ENCODE results near the gene CEP76.

CEP76 gene

DNA sequence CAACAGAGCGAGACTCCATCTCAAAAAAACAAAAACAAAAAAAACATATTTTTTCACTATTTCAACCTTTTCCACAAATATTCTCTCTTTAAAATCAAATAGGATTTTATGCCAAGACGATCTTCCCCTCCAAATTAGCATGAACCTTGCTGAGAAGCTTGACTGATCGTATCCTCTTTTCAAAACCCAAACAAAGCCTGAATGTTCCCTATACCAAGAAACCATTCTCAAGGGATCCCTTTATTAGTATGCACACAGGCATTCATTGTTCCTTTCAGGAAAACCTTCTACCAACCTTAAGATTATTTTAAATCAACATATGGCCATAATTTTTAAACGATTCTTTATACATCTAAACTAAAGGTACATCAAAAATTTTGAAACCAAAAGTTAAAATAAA is 50.9 kb downstream of the CEP76 start:
- Histone ChIP-seq H3K23ac (ENCODE audit: low read length in 2 of 2) (no peak overlapping the region), H2BK5ac (ENCODE audit: low read depth, low read length, poor library complexity, severe bottlenecking) (no peak overlapping the region), H3K18ac (ENCODE audit: low read depth in 1 of 2, low read length in 2 of 2) (no peak overlapping the region), H3K36me3 (ENCODE audit: control insufficient read depth in 1 of 2, insufficient read depth in 2 of 2, low read depth in 1 of 2, low read length in 2 of 2) (peaks cover 0 to 5% of the 10 kb centered on the region in 2 experiments), H3K9ac (ENCODE audit: low read length) (no peak overlapping the region), H3K27me3 (ENCODE audit: control insufficient read depth in 1 of 2, insufficient read depth in 1 of 2, low read length in 2 of 2) (no peaks in the 10 kb centered on the region), H2AK5ac (ENCODE audit: low read length, severe bottlenecking) (no peak overlapping the region), H3K27ac (ENCODE audit: low read length, poor library complexity, severe bottlenecking) (no peak overlapping the region), H3K4me1 (ENCODE audit: control insufficient read depth, insufficient read depth, low read depth, low read length) (peaks cover 4% of the 10 kb centered on the region), H3K4me3 (ENCODE audit: insufficient read depth in 1 of 2, low read depth in 1 of 2, low read length in 2 of 2) (no peak overlapping the region), H3K4me2 (ENCODE audit: low read length, poor library complexity, severe bottlenecking) (no peak overlapping the region), H2BK120ac (ENCODE audit: low read depth, low read length) (no peak overlapping the region), H3K79me1 (replicated peaks; ENCODE audit: low read length, poor library complexity, severe bottlenecking) (peaks cover 11% of the 10 kb centered on the region), H3K9me3 (ENCODE audit: control insufficient read depth, low read length) (no peaks in the 10 kb centered on the region), H2BK15ac (ENCODE audit: low read depth, poor library complexity, severe bottlenecking) (no peak overlapping the region), H2AFZ (ENCODE audit: low read depth, low read length) (no peak overlapping the region), H4K8ac (ENCODE audit: low read length) (no peak overlapping the region), H2BK12ac (ENCODE audit: low read length in 2 of 2) (no peak overlapping the region), H4K91ac (ENCODE audit: low read length) (no peak overlapping the region), H3K4ac (ENCODE audit: low read depth in 1 of 2, low read length in 2 of 2) (no peak overlapping the region), H3K14ac (ENCODE audit: low read length in 2 of 2) (no peak overlapping the region)
- WGBS, result 86% methylated on average over 3 of the region's 4 CpGs
- DNase-seq, result no peak

DNA sequence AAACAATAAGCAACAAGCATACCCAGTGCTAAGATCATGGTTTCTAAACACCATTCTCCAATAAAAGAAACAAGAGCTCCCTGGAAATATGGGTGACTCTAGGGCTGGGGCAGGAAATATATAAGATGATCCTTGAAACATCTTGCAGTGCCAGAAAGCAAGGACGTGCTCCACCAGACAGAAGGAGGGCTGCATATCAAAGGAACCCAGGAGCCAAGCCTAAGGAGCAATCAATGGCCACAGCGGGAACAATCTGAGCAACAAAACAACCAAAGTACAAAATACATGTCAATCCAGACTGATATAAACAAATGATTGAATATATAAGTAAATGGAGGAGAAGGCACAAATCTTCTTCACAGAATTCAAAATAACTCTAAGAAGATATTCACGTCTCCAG is 54.8 kb downstream of the CEP76 start:
- Histone ChIP-seq H3K14ac (ENCODE audit: low read length in 2 of 2) (no peak overlapping the region), H3K4me3 (ENCODE audit: insufficient read depth in 1 of 2, low read depth in 1 of 2, low read length in 2 of 2) (no peak overlapping the region), H4K91ac (ENCODE audit: low read length) (no peak overlapping the region), H2BK12ac (ENCODE audit: low read length in 2 of 2) (no peak overlapping the region), H3K4me1 (ENCODE audit: control insufficient read depth, insufficient read depth, low read depth, low read length) (peaks cover under 1% of the 10 kb centered on the region), H3K4ac (ENCODE audit: low read depth in 1 of 2, low read length in 2 of 2) (no peak overlapping the region), H3K9ac (ENCODE audit: low read length) (no peak overlapping the region), H2AFZ (ENCODE audit: low read depth, low read length) (no peak overlapping the region), H2BK15ac (ENCODE audit: low read depth, poor library complexity, severe bottlenecking) (no peak overlapping the region), H3K36me3 (ENCODE audit: control insufficient read depth in 1 of 2, insufficient read depth in 2 of 2, low read depth in 1 of 2, low read length in 2 of 2) (peaks cover 3 to 5% of the 10 kb centered on the region in 2 experiments), H4K8ac (ENCODE audit: low read length) (no peak overlapping the region), H3K27ac (ENCODE audit: low read length, poor library complexity, severe bottlenecking) (no peak overlapping the region), H2BK5ac (ENCODE audit: low read depth, low read length, poor library complexity, severe bottlenecking) (no peak overlapping the region), H2BK120ac (ENCODE audit: low read depth, low read length) (no peak overlapping the region), H3K79me1 (replicated peaks; ENCODE audit: low read length, poor library complexity, severe bottlenecking) (peaks cover 15% of the 10 kb centered on the region), H3K23ac (ENCODE audit: low read length in 2 of 2) (no peak overlapping the region), H3K18ac (ENCODE audit: low read depth in 1 of 2, low read length in 2 of 2) (no peak overlapping the region), H3K4me2 (ENCODE audit: low read length, poor library complexity, severe bottlenecking) (no peak overlapping the region), H3K9me3 (ENCODE audit: control insufficient read depth, low read length) (no peaks in the 10 kb centered on the region), H2AK5ac (ENCODE audit: low read length, severe bottlenecking) (no peak overlapping the region), H3K27me3 (ENCODE audit: control insufficient read depth in 1 of 2, insufficient read depth in 1 of 2, low read length in 2 of 2) (no peaks in the 10 kb centered on the region)
- no peak for DNase-seq
- WGBS, result 78% methylated on average over 2 of the region's 3 CpGs

DNA sequence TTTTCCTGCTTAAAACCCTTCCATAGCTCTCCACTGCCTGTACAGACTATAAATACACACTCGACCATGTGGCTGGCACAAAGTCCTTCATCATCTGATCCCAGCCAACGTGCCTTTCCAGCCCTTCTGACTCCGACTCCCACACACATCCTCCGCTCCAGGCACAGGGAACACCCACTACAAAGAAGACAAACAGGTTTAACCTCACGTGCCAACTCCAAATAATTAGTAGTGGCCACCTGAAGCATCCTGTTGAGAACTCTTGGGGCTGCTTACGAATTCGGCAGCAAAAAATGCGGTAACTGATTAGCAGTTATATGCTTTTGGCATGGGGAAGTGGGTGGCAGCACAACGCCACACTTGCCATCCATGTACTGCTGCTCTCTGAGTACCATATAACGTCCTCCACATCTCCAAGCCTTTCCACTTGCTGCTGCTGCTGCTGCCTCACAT is 56.7 kb downstream of the CEP76 start:
- 86% methylated on average over 10 of the region's 10 CpGs for WGBS
- Histone ChIP-seq H2AK5ac (ENCODE audit: low read length, severe bottlenecking) (no peak overlapping the region), H2BK15ac (ENCODE audit: low read depth, poor library complexity, severe bottlenecking) (no peak overlapping the region), H2BK12ac (ENCODE audit: low read length in 2 of 2) (peak overlapping the region in 1 of 2 experiments; percentile 61), H3K27me3 (ENCODE audit: control insufficient read depth in 1 of 2, insufficient read depth in 1 of 2, low read length in 2 of 2) (no peaks in the 10 kb centered on the region), H3K36me3 (ENCODE audit: control insufficient read depth in 1 of 2, insufficient read depth in 2 of 2, low read depth in 1 of 2, low read length in 2 of 2) (peaks cover 3 to 5% of the 10 kb centered on the region in 2 experiments), H3K9ac (ENCODE audit: low read length) (no peak overlapping the region), H3K14ac (ENCODE audit: low read length in 2 of 2) (no peak overlapping the region), H4K8ac (ENCODE audit: low read length) (peak overlapping the region; percentile 19), H3K18ac (ENCODE audit: low read depth in 1 of 2, low read length in 2 of 2) (peak overlapping the region; percentile 50 to 61), H2BK120ac (ENCODE audit: low read depth, low read length) (no peak overlapping the region), H3K9me3 (ENCODE audit: control insufficient read depth, low read length) (no peaks in the 10 kb centered on the region), H3K27ac (ENCODE audit: low read length, poor library complexity, severe bottlenecking) (no peak overlapping the region), H3K4me3 (ENCODE audit: insufficient read depth in 1 of 2, low read depth in 1 of 2, low read length in 2 of 2) (no peak overlapping the region), H2BK5ac (ENCODE audit: low read depth, low read length, poor library complexity, severe bottlenecking) (no peak overlapping the region), H3K4me2 (ENCODE audit: low read length, poor library complexity, severe bottlenecking) (no peak overlapping the region), H3K23ac (ENCODE audit: low read length in 2 of 2) (no peak overlapping the region), H3K4ac (ENCODE audit: low read depth in 1 of 2, low read length in 2 of 2) (peak overlapping the region; percentile 3 to 26), H3K4me1 (ENCODE audit: control insufficient read depth, insufficient read depth, low read depth, low read length) (peaks cover 3% of the 10 kb centered on the region), H4K91ac (ENCODE audit: low read length) (peak overlapping the region; percentile 90), H2AFZ (ENCODE audit: low read depth, low read length) (no peak overlapping the region), H3K79me1 (replicated peaks; ENCODE audit: low read length, poor library complexity, severe bottlenecking) (peaks cover 15% of the 10 kb centered on the region)
- DNase-seq, result no peak

DNA sequence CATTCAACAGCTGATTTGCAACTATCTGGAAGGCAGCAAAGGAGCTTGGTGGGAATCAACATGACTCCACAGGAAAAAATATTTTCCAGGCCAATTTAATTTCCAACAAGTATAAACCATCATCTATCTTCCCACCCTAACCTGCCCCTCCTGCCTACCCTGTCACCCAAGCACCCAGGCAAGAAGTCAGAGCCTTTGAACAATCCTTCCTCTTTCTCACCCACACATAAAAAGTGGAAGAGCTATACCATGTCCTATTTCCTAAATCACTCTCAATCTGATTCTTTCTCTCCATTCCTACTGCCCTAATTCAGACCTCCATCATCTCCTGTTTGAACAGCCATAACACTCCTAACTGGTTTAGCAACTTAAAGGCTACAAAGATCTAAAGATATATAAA is 57.3 kb downstream of the CEP76 start:
- no peak overlapping the region for H2BK15ac ChIP-seq (ENCODE audit: low read depth, poor library complexity, severe bottlenecking)
- no peak overlapping the region for H3K4me3 ChIP-seq (ENCODE audit: insufficient read depth in 1 of 2, low read depth in 1 of 2, low read length in 2 of 2)
- H3K4me1 ChIP-seq (ENCODE audit: control insufficient read depth, insufficient read depth, low read depth, low read length), result peaks cover 4% of the 10 kb centered on the region
- no peak overlapping the region for H3K27ac ChIP-seq (ENCODE audit: low read length, poor library complexity, severe bottlenecking)
- H2AK5ac ChIP-seq (ENCODE audit: low read length, severe bottlenecking), result peak overlapping the region; percentile 42
- H3K14ac ChIP-seq (ENCODE audit: low read length in 2 of 2), result no peak overlapping the region
- no peak overlapping the region for H2BK5ac ChIP-seq (ENCODE audit: low read depth, low read length, poor library complexity, severe bottlenecking)
- no peak overlapping the region for H2BK12ac ChIP-seq (ENCODE audit: low read length in 2 of 2)
- no peak overlapping the region for H4K91ac ChIP-seq (ENCODE audit: low read length)
- H3K23ac ChIP-seq (ENCODE audit: low read length in 2 of 2), result no peak overlapping the region
- H3K27me3 ChIP-seq (ENCODE audit: control insufficient read depth in 1 of 2, insufficient read depth in 1 of 2, low read length in 2 of 2), result no peaks in the 10 kb centered on the region
- H3K36me3 ChIP-seq (ENCODE audit: control insufficient read depth in 1 of 2, insufficient read depth in 2 of 2, low read depth in 1 of 2, low read length in 2 of 2), result peaks cover 3 to 5% of the 10 kb centered on the region in 2 experiments
- H3K9me3 ChIP-seq (ENCODE audit: control insufficient read depth, low read length), result no peaks in the 10 kb centered on the region
- no peak overlapping the region for H4K8ac ChIP-seq (ENCODE audit: low read length)
- H2AFZ ChIP-seq (ENCODE audit: low read depth, low read length), result no peak overlapping the region
- no peak for DNase-seq
- H3K4ac ChIP-seq (ENCODE audit: low read depth in 1 of 2, low read length in 2 of 2), result no peak overlapping the region
- no peak overlapping the region for H3K9ac ChIP-seq (ENCODE audit: low read length)
- peaks cover 15% of the 10 kb centered on the region for H3K79me1 ChIP-seq (replicated peaks; ENCODE audit: low read length, poor library complexity, severe bottlenecking)
- H3K4me2 ChIP-seq (ENCODE audit: low read length, poor library complexity, severe bottlenecking), result no peak overlapping the region
- H3K18ac ChIP-seq (ENCODE audit: low read depth in 1 of 2, low read length in 2 of 2), result no peak overlapping the region
- H2BK120ac ChIP-seq (ENCODE audit: low read depth, low read length), result no peak overlapping the region

Data from mesenchymal stem cell (in vitro differentiated cells and primary cell).